GM18868 (cell line): Measurements from ENCODE around the gene RBCK1.
A peak's percentile ranks its signal among the peaks of the same experiment; 100 is the strongest.
"Not testable (repeated sequence)": the region's sequence is repeated elsewhere in the genome, so short reads cannot be mapped to it uniquely, and the experiment has no call there.

Experiments used
- ATAC-seq: cut with Tn5 transposase; IDR thresholded peaks from one replicate; pipeline ENCODE4 v1.9.1; 2021; ENCODE audit warnings: mild to moderate bottlenecking, moderate library complexity; ENCODE audit not compliant: unreplicated experiment

The RBCK1 gene

GRCh38 chr20:434661-435419 is 26.7 kb downstream of the RBCK1 start:
- ATAC-seq = no peak

DNA sequence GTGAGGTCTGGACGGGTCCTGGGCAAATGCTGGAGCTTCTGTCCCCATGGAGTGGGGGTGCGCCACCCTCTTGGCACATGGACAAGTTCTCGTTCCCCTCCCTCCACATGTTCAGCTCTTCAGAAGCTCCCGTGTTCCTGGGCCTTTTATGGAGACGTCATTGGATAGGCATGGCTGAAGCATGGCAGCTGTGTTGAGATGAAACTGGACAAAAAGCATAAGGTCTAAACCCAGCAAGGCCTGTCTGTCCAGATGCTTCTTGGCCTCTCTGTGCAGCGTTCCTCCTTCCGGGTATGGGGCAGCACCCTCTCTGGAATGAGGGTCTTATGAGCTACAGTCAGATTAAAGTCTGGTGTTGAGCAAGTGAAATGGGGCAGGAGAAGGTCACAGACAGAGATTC is 27.5 kb downstream of the RBCK1 start:
- ATAC-seq = no peak

- ATAC-seq = no peak
These were observed 28.4 kb downstream of the RBCK1 start for GRCh38 chr20:436476-436875.

GRCh38 chr20:437787-438486 is 29.8 kb downstream of the RBCK1 start:
- ATAC-seq = no peak

GRCh38 chr20:438571-439469 is 30.7 kb downstream of the RBCK1 start:
- no peak for ATAC-seq

- no peak for ATAC-seq
These were observed 32.0 kb downstream of the RBCK1 start for GRCh38 chr20:440148-440547.

- no peak for ATAC-seq
These were observed 32.5 kb downstream of the RBCK1 start for GRCh38 chr20:440636-441035.

DNA sequence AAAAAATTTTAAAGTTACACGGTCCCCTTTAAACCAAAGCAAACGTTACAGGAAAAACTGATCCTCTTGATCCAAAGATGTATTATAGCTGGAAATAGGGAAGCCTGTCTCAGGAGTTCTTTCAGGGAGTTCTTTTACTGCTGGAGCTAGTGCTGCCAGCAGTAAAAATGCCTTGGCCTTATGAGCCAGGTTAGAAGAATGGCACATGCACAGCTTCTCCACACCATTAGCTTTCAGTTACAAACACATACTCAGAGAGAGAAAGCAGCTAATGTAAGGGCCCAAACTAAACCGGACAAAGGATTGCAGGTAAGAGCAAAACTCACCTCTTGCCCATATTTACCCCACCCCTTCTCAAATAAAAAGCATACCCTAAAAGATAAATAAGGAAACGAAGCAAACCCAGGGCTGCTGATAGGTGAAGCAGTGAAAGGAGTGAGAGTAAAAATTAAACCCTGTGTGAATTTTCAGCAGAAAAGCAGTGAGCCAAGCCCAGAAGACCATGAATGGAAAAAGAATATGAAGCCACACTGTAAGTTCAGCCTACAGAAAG is 35.2 kb downstream of the RBCK1 start:
- no peak for ATAC-seq

DNA sequence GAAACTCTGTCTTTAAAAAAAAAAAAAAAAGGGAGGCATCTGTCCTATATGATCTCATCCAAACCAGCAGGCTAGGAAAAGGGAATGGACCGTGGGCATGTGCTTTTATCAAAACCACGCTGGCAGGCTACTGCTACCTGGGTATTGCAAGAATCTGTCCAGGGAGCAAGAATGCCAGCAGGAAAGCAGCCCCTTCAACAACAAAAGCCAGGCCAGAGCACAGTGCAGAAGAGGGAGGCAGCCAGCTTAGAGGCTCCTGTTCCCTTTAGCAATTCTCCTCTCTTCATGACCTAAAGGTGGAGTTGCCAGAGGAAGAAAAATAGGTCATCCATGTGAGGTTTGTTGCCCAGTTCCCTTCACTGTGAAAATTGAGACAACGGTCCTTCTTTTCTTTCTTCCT is 36.0 kb downstream of the RBCK1 start:
- ATAC-seq = no peak

DNA sequence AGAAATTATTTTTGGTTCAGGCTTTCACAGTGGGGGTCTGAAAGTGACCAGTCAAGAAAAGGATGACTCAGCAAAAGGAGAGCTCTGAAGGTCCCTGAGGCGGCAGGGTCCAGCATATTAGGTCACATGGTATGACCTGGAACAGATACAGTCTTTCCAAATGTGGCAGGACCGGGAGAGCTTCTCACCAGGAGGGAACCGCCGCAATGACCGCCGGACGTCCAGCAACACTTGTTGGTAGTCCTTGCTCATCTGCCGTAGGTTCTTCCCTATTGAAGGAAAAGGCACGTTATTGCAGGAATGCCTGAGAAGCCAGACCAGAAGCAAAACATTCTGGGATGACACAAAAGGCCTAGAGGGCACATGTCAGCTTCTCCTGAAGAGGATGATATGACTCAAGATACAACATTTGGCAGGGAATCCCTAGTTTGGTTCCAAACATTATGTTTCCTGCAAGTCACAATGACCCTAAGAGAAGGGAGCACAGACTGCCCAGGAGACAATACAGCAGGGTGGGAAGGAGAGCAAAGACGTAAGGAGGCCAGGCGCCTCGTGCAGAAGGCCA is 36.8 kb downstream of the RBCK1 start:
- no peak for ATAC-seq

DNA sequence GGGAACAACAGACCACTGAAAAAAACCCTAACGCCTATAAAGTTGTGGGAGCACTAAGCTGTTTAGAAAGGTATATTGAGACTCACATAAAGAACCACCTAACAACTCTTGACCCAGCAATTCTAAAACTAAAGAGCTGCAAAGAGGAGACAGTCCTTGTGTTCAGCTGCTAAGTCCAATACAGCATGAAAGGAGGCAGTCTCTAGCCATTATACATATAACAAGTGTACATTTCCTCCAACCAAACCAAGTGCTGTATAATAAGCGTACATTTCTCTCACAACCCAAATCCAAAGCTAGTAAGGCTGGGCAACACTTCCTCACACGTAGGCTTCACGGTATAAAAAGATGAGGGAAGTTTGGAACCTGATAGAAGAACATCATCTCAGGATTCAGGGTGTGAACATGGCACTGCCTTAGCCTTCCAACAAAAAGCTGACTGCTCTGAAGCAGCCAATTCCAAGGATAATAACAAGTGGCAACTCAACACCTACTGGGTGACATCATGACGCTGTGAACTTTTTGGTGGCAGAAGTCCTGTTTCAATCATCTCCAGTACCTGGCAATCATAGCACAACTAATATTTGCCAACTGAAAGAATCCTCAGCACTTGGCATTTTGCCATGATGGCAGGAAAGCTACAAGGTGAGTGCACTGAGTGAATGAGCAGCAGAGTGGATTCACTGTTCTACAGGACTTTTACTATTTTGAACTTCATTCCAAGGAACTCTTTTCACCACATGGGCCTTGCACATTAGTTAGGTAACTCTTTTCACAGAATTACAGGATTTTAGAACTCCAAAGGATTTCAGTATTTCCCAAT is 37.6 kb downstream of the RBCK1 start:
- no peak for ATAC-seq

DNA sequence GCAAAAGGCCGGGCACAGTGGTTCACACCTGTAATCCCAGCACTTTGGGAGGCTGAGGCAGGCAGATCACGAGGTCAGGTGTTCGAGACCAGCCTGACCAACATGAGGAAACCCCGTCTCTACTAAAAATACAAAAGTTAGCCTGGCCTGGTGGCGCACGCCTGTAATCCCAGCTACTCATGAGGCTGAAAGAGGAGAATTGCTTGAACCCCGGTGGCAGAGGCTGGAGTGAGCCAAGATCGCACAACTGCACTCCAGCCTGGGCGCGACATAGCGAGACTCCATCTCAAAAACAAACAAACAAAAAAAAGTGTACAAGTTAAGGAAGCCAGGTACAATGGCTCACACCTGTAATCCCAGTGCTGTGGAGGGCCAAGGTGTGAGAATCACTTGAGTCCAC is 43.9 kb downstream of the RBCK1 start:
- not testable (repeated sequence) for ATAC-seq

- no peak for ATAC-seq
These were observed 46.9 kb downstream of the RBCK1 start for GRCh38 chr20:454951-455350.

GRCh38 chr20:458776-459175 is 50.7 kb downstream of the RBCK1 start:
- ATAC-seq = no peak

GRCh38 chr20:460180-460579 is 52.1 kb downstream of the RBCK1 start:
- no peak for ATAC-seq

- ATAC-seq = no peak
These were observed 52.6 kb downstream of the RBCK1 start for GRCh38 chr20:460707-461106.

DNA sequence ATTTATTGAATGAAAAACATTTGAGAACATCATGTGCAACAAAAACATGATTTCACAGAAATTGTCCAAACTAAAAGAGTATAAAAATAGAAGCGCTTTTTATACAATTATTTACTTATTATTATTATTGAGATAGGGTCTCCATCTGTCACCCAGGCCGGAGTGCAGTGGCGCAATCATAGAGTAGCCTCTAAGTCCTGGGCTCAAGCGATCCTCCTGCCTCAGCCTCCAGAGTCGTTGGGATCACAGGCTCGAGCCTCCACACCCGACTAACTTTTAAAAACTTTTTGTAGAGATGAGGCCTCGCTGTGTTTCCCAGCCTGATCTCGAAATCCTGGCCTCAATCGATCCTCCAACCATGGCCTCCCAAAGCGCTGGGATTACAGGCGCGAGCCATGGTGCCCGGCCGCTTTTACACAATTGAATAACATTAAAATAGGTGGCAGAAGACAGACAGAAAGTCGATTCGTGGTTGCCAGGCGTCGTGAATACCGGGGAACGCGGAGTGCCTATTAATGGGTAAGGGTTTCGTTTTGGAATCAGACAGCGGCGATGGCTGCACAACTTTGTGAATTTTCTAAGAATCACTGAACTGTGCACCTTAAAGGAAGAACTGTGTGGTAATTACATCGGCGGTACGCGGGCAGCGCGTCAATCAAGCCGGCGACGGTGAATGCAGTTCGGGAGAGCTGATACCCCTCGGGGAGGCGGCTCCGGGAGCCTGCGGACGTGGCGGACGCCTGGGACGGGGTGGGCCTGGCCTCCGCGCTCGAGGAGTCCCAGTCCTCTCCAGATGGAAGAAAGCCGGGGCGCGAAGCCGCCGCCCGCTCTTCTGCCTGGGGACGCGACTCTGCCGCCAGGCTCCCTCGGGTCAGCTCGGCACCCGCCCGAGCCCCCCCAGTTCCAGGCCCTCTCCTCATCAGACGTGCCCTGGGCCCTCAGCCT is 53.4 kb downstream of the RBCK1 start:
- peak; percentile 29 for ATAC-seq

- peak; percentile 95 for ATAC-seq
These were observed 54.3 kb downstream of the RBCK1 start, which contains the start of gene TBC1D20 for GRCh38 chr20:462199-462991. Gene TBC1D20, minus strand, starts transcription at chr20:462533. Its CDS starts 128 bp downstream, at chr20:462405.
